Smooth muscle cell (in vitro differentiated cells): Measurements from ENCODE around the gene UQCRH. TPM values are rescaled to one million over a fixed set of nuclear protein-coding genes. Genes with fewer than 3 reads are reported as not detected.

Source experiments
- DNase-seq: peaks from one replicate; lab custom pipeline; 2025; ENCODE audit not compliant: unreplicated experiment; lab: John Stamatoyannopoulos, UW
- H2AFZ ChIP-seq: fragments of 200-600 bp; sonication (generic); 2 replicates; pipeline ENCODE4 v1.6.0; 2016; ENCODE audit warnings: antibody characterized with exemption, low read depth, mild to moderate bottlenecking
- H3F3A ChIP-seq: fragments of 200-600 bp; sonication (generic); 2 replicates; pipeline ENCODE4 v1.6.0; 2017; ENCODE audit warnings: antibody characterized with exemption, low read depth
- H3K27ac ChIP-seq: fragments of 200-600 bp; sonication (generic); 2 replicates; pipeline ENCODE4 v1.5.1; 2016; ENCODE audit warnings: low read depth, mild to moderate bottlenecking
- H3K27me3 ChIP-seq: fragments of 200-600 bp; sonication (generic); 2 replicates; pipeline ENCODE4 v1.6.1; 2016; ENCODE audit warnings: low read depth, mild to moderate bottlenecking
- H3K36me3 ChIP-seq: fragments of 200-600 bp; sonication (generic); 2 replicates; pipeline ENCODE4 v1.5.1; 2016; ENCODE audit warnings: low read depth
- H3K4me1 ChIP-seq: fragments of 200-600 bp; sonication (generic); 2 replicates; pipeline ENCODE4 v1.5.1; 2016; ENCODE audit warnings: low read depth
- H3K4me2 ChIP-seq: fragments of 200-600 bp; sonication (generic); 2 replicates; pipeline ENCODE4 v1.6.0; 2016; ENCODE audit warnings: mild to moderate bottlenecking
- H3K4me3 ChIP-seq: fragments of 200-600 bp; sonication (generic); 2 replicates; pipeline ENCODE4 v1.5.1; 2016; ENCODE audit warnings: mild to moderate bottlenecking
- H3K79me2 ChIP-seq: fragments of 200-600 bp; sonication (generic); 2 replicates; pipeline ENCODE4 v1.6.0; 2016; ENCODE audit warnings: low read depth, mild to moderate bottlenecking
- H3K9ac ChIP-seq: fragments of 200-600 bp; sonication (generic); 2 replicates; pipeline ENCODE4 v1.6.0; 2016; ENCODE audit warnings: low read depth
- H3K9me3 ChIP-seq: fragments of 200-600 bp; sonication (generic); replicated peaks from 2 replicates; pipeline ENCODE4 v1.5.1; 2016; ENCODE audit warnings: low read depth
- H4K20me1 ChIP-seq: fragments of 200-600 bp; sonication (generic); 2 replicates; pipeline ENCODE4 v1.6.0; 2016; ENCODE audit warnings: low read depth
- CTCF ChIP-seq: fragments of 200-600 bp; sonication (generic); IDR thresholded peaks from 2 replicates; pipeline ENCODE4 v1.5.1; 2017; ENCODE audit warnings: borderline replicate concordance, mild to moderate bottlenecking, antibody characterized with exemption; ENCODE audit not compliant: insufficient read depth, poor library complexity, severe bottlenecking
- WGBS: methylation state at CpG from one replicate; pipeline ENCODE4 v1.1.7; 2016; ENCODE audit warnings: low lambda C conversion rate; 5-methylcytosine and 5-hydroxymethylcytosine counted together
- polyA plus RNA-seq: library from polyadenylated mRNA; unstranded; fragments of >200 nt; fragmentation: Nextera tagmentation; extraction: Ambion mirVana; gene quantifications from 2 replicates; pipeline ENCODE4 v1.2.1, GENCODE V29; 2016
- total RNA-seq: library from RNA; depleted of rRNA; stranded (reverse); fragments of >200 nt; gene quantifications from 2 replicates; pipeline ENCODE4 v1.2.3, GENCODE V29; 2014

UQCRH gene
- total and polyA plus RNA-seq, 2 experiments from 2014 or later: 284 to 652 TPM

GRCh38 chr1:46341222-46342083 is 38.0 kb downstream of the UQCRH start:
- Histone ChIP-seq H3K4me1 (peaks cover 11% of the 10 kb centered on the region), H3K4me2 (peak overlapping the region; percentile 91), H2AFZ (peak overlapping the region; percentile 82), H4K20me1 (no peaks in the 10 kb centered on the region), H3K4me3 (peak overlapping the region; percentile 69), H3K79me2 (no peaks in the 10 kb centered on the region), H3K9ac (peak overlapping the region; percentile 89), H3K36me3 (peaks cover 6% of the 10 kb centered on the region), H3K27me3 (no peaks in the 10 kb centered on the region), H3F3A (peaks cover 4% of the 10 kb centered on the region), H3K27ac (peak overlapping the region; percentile 89), H3K9me3 (no peaks in the 10 kb centered on the region)
- no peak for DNase-seq
- TF ChIP-seq CTCF: no peak
- 55% methylated on average over 30 of the region's 31 CpGs for WGBS

- H3K4me3 ChIP-seq: peak overlapping the region; percentile 69
These were observed 38.7 kb downstream of the UQCRH start for GRCh38 chr1:46342084-46342656.

GRCh38 chr1:46342677-46343350 is 39.3 kb downstream of the UQCRH start:
- Histone ChIP-seq H3K4me1 (peaks cover 11% of the 10 kb centered on the region), H4K20me1 (no peaks in the 10 kb centered on the region), H3K9ac (no peak overlapping the region), H3K27ac (no peak overlapping the region), H3K4me3 (no peak overlapping the region), H3F3A (peaks cover 4% of the 10 kb centered on the region), H3K27me3 (no peaks in the 10 kb centered on the region), H3K9me3 (no peaks in the 10 kb centered on the region), H3K4me2 (no peak overlapping the region), H3K36me3 (peaks cover 6% of the 10 kb centered on the region), H2AFZ (no peak overlapping the region), H3K79me2 (no peaks in the 10 kb centered on the region)
- DNase-seq: no peak
- no peak for TF ChIP-seq CTCF
- WGBS: 98% methylated on average over 8 of the region's 8 CpGs

More at GRCh38 chr1:46342084-46342656, 38.7 kb downstream of the UQCRH start:
- Histone ChIP-seq H3K36me3 (peaks cover 6% of the 10 kb centered on the region), H3F3A (peaks cover 4% of the 10 kb centered on the region), H2AFZ (no peak overlapping the region), H3K9ac (no peak overlapping the region), H3K4me1 (peaks cover 11% of the 10 kb centered on the region), H3K27me3 (no peaks in the 10 kb centered on the region), H3K79me2 (no peaks in the 10 kb centered on the region), H3K9me3 (no peaks in the 10 kb centered on the region), H4K20me1 (no peaks in the 10 kb centered on the region), H3K4me2 (no peak overlapping the region), H3K27ac (peak overlapping the region; percentile 89)
- WGBS: 96% methylated on average over 6 of the region's 6 CpGs
- no peak for DNase-seq
- TF ChIP-seq CTCF: peak; percentile 30
